GM12878 (cell line): Measurements from ENCODE around the gene GRM5.

Source experiments
- BRCA1 ChIP-seq: IDR thresholded peaks from 2 replicates; pipeline ENCODE4 v1.6.1; 2011; ENCODE audit warnings: low read depth, low read length, improper control_type of control experiment
- CTCF ChIP-seq, 3 experiments: IDR thresholded peaks in 2 of 3; conservative IDR thresholded peaks in 1 of 3; 2 replicates each; pipeline ENCODE4 v1.5.1; 2011; ENCODE audit warnings: low read depth in 3 of 3, low read length in 3 of 3, mild to moderate bottlenecking in 3 of 3, control low read depth in 2 of 3, moderate library complexity in 2 of 3, inconsistent platforms in 1 of 3, mixed read lengths in 1 of 3; ENCODE audit not compliant: control insufficient read depth in 2 of 3, insufficient read depth in 1 of 3; ENCODE audit errors: extremely low read depth in 1 of 3
- EGR1 ChIP-seq, 2 experiments: IDR thresholded peaks; 1 replicate in 1 of 2; 2 replicates in 1 of 2; pipeline ENCODE4 v1.6.1; 2011 to 2012; ENCODE audit warnings: low read depth in 2 of 2, low read length in 2 of 2, borderline replicate concordance in 1 of 2, mild to moderate bottlenecking in 1 of 2, moderate library complexity in 1 of 2
- GABPA ChIP-seq: IDR thresholded peaks from 2 replicates; pipeline ENCODE4 v1.6.1; 2014; ENCODE audit warnings: antibody characterized with exemption, low read depth, mild to moderate bottlenecking, inconsistent platforms
- YY1 ChIP-seq: IDR thresholded peaks from 2 replicates; pipeline ENCODE4 v1.6.1; 2011; ENCODE audit warnings: low read depth, mild to moderate bottlenecking, low read length
- TF ChIP-seq, protein P1 (sequence below): IDR thresholded peaks from 2 replicates; pipeline ENCODE4 v1.6.1; 2011; ENCODE audit warnings: borderline replicate concordance, low read depth, mild to moderate bottlenecking, moderate library complexity, low read length; ENCODE audit not compliant: insufficient read depth, poor library complexity, severe bottlenecking
- TF ChIP-seq, protein P2 (sequence below): IDR thresholded peaks from 2 replicates; pipeline ENCODE4 v1.6.1; 2012; ENCODE audit warnings: low read depth, low read length, improper control_type of control experiment

- TF ChIP-seq, protein P1, sequence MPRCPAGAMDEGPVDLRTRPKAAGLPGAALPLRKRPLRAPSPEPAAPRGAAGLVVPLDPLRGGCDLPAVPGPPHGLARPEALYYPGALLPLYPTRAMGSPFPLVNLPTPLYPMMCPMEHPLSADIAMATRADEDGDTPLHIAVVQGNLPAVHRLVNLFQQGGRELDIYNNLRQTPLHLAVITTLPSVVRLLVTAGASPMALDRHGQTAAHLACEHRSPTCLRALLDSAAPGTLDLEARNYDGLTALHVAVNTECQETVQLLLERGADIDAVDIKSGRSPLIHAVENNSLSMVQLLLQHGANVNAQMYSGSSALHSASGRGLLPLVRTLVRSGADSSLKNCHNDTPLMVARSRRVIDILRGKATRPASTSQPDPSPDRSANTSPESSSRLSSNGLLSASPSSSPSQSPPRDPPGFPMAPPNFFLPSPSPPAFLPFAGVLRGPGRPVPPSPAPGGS = no peak
- TF ChIP-seq CTCF (IDR thresholded peaks at IDR 0.05 in 2 of 3, conservative IDR thresholded peaks at IDR 0.05 in 1 of 3; ENCODE audit: control insufficient read depth in 2 of 3, extremely low read depth in 1 of 3, insufficient read depth in 1 of 3, low read depth in 3 of 3, low read length in 3 of 3) (no peak), YY1 (no peak), BRCA1 (no peak), EGR1 (IDR thresholded peaks at IDR 0.05; ENCODE audit: borderline replicate concordance in 1 of 2, low read depth in 2 of 2, low read length in 2 of 2) (no peak), GABPA (no peak)
- TF ChIP-seq, protein P2, sequence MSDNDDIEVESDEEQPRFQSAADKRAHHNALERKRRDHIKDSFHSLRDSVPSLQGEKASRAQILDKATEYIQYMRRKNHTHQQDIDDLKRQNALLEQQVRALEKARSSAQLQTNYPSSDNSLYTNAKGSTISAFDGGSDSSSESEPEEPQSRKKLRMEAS = no peak
Observed at GRCh38 chr11:88529426-88529825, 536.4 kb downstream of the GRM5 start.
